DMS114 treated with DMSO at 0.1 percent for 48 hours (cell line): ENCODE data around the gene PRM2.
"Not testable (repeated sequence)": the region's sequence is repeated elsewhere in the genome, so short reads cannot be mapped to it uniquely, and the experiment has no call there.

ENCODE experiments used
- DNase-seq: peaks from one replicate; lab custom pipeline; 2025; ENCODE audit not compliant: unreplicated experiment; lab: John Stamatoyannopoulos, UW

PRM2 gene

DNA sequence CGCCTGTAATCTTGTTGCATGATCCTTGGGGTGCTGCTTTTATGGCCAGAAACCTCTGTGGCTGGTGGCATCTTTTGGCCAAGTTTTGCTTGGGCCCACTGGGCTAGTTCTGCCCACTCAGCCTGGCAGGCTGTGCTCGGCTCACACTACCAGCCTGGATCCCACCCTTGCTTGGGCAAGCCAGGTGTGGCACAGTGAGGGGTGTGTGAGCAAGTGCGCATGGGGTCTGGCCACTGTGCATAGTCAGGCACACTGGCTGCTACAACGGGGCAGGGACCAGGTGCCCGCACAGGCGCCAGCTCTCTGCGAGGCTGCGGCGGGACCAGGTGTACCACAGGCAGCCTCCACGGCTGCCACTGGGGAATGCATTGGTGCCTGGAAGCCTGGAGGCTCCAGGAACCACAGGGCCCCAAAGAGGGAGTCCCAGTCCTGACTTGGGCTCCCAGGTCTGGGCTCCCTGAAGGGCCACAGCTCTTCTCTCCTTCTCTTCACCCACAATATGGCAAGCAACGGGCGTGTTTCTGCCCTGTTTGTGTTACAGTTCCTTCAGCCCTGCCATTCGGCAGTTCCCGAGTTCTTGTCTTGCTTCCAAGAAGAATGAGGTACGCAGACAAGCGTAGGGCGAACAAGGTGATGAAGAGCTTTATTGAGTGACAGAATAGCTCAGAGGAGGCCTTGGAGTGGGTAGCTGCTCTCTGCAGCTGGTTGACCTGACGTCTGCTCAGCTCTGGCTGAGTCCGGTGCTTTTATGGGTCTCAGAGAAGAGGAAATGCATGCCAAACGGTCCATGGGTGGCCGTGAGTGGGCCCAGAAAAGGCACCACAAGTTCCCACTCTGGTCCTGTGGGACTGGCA is 31.6 kb upstream of the PRM2 start:
- no peak for DNase-seq

DNA sequence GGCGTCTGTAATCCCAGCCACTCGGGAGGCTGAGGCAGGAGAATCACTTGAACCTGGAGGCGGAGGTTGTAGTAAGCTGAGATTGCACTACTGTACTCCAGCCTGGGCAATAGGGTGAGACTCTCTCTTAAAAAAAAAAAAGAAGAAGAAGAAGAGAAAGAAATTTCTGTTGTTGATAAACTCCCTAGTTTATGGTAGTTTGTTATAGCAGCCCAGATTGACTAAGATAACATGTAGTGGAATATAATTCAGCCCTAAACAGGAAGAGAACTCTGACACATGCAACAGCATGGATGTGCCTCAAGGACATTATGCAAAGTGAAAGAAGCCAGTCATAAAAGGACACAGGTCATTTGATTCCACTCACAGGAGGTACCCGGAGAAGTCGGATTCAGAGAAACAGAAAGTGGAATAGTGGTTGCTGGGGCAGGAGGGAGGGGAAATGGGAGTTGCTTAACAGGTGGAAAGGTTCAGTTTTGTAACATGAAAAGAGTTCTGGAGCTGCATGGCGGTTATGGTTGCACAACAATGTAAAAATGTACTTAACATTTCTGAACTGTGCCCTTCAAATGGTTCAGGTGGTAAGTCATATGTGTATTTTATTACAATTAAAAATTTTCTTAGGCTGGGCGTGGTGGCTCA is 30.8 kb upstream of the PRM2 start:
- DNase-seq = no peak

- no peak for DNase-seq
These were observed 30.1 kb upstream of the PRM2 start for GRCh38 chr16:11306381-11306780.

DNA sequence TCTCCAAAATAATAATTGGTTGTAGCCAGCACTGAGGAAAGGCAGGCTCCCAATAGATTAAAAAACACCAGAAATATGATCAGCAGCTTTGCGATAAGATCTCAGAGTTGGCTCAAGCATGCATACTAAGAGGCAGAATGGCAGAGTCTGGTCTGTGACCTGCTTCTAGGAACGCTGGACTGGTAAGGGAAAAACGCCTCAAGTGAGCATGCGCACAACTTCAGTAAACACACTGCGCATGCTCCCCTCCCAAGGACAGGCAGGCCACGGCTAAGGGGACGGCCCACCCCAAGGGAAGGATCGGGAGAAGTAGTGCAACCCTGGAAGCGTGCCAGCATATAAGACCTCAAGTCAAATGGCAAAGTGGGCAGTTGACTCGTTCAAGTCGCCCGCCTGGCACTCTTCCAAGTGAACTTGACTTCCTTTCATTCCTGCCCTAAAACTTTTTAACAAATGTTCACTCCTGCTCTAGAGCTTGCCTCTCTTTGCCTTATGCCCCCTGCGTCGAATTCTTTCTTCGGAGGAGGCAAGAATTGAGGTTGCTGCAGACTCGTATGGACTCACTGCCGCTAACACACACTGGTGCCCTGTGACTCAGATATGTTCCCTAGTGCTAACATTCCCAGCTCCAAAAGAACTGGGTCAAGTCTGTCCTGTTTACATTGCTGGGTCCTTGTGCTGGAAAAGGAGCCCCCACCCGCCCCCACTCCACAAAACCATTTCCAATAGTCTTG is 27.3 kb upstream of the PRM2 start:
- DNase-seq = no peak

DNA sequence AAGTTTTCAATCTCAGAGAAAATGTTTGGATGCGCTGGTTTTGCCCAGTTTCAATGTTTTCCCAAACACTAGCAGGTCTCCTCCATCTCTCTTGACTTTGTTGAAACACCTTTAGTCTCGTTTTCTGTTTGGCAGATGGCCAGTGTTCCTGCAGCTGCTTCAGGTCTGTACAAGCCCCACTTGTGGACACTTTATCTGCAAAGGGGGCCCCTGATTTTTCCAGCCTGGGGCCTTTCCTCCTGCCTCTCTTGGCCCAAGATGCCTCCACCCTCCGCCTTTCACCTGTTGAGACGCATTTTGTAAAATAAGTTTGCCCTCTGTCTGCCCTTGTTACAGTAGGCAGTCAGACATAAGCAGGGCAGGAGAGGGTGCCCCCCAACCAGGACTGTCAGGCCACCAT is 26.7 kb upstream of the PRM2 start:
- no peak for DNase-seq

- no peak for DNase-seq
These were observed 25.6 kb upstream of the PRM2 start for GRCh38 chr16:11301645-11302501.

DNA sequence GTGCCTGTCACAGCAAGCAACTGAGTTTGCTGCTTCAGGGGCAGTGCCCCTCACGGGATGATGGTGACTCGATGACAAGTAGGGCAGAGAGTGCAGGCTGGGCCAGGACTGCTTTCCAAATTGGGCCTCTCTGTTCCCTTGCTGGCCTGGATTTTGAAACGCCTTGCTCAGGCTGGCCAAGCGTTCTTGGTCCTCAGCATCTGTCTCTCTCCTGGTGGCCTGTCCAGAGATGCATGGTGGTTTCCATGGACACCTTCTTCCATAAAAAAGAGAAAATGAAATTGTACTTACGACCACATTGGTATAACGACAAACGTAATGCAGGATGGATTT is 24.2 kb upstream of the PRM2 start:
- DNase-seq = no peak

GRCh38 chr16:11299865-11300559 is 23.7 kb upstream of the PRM2 start:
- DNase-seq = no peak

- DNase-seq = not testable (repeated sequence)
These were observed 22.8 kb upstream of the PRM2 start for GRCh38 chr16:11298950-11299547.

DNA sequence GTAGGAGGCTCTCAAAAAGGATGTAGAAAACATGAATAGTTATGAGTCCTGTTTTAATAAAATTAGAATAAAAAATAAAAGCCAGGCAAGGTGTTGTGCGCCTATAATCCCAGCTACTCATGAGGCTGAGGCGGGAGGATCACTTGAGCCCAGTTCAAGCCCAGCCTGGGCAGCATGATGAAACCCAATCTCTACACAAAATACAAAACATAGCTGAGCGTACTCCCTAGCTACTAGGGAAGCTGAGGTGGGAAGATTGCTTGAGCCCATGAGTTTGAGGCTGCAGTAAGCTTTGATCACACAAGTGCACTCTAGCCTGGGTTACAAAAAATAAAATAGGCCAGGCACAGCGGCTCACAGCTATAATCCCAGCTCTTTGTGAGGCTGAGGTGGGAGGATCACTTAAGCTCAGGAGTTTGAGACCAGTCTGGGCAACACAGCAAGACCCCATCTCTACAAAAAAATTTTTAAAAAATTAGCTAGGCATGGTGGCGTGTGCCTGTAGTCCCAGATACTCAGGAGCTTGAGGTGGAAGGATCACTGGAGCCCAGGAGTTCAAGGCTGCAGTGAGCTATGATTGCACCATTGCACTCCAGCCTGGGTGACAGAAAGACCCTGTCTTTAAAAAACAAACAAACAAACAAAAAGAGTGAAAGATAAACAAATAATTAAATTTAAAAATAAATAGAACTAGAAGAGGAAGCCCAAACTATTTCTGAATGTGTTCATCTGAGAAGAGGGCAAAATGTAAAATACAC is 22.0 kb upstream of the PRM2 start:
- DNase-seq = no peak

DNA sequence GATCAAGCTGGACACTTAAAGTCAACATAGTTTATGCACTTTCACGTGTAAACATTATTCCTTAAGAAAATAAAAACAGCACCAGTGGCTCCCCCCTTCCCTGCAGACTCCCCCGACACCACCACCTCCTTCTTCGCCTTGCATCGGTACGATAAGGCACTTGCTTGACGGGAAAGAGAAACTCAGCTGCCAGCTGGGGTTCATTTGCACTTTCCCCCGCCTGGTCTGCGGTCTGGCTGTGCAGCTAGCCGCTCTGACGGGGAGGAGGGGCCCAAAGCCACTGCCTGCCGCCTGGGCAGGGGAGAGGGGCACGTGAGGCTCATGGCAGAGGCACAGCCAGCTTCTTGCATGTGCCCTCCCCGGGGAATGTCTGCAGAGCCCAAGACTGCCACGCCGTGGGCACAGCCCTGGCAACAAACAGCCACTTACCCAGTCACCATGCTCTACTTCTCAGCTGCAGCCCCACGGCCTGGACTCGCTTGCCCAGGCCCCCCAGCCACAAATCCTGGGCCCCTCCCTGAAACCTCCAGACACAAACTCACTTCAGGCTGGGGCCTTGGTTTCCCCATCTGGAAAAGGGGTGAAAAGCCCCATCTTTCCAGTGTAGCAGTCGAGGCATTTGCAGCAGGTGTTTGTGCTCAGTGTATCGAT is 21.3 kb upstream of the PRM2 start:
- no peak for DNase-seq

DNA sequence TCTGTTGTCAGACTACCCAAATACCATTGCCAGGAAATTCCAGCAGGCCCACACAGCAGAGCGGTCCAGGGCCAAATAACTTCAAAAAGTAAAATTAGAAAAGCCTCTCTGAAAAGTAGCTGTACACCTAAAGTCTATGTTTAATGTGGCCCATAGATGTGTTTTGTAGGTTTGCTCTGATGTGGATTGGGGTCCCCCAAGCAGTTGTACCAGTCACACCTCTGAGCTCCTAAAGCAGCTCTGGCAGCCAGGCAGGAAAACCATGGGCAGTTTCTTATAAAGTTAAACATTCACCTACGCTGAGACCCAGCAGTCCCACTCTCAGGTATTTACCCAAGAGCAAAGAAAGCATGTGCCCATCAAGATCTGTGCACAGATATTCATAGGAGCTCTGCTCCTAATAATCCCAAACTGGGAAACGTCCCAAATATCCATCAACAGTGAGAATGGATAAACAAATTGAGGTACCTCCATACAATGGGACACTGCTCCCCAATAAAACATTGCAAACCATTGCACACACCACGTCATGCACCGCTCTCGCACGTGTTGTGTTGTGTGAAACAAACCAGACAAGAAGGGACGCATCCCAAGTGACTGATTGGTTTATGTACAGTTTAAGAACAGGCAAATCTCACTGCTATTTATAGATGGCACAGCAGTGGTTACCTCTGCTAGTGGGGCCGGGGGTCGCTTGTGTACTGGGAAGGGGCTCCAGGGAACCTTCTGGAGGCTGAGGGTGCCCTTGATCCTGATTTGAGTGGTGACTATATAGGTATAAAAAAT is 20.6 kb upstream of the PRM2 start:
- no peak for DNase-seq

DNA sequence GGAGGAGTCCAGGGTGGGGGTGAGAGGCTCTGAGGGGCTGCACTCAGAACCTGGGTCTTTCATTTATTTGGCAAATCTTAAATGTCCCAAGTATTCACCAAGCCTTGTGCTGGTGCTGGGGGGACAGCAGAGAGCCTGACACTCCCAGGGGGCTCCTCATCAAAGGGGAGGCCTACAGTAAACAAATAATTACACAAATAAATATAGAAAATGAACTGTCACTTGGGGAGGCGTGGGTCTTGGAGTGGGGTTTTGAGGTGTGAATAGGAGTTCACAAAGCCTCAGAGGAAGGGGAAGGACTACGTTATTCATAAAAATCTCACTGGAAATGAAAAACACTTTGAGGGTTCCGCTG is 20.0 kb upstream of the PRM2 start:
- DNase-seq = no peak

DNA sequence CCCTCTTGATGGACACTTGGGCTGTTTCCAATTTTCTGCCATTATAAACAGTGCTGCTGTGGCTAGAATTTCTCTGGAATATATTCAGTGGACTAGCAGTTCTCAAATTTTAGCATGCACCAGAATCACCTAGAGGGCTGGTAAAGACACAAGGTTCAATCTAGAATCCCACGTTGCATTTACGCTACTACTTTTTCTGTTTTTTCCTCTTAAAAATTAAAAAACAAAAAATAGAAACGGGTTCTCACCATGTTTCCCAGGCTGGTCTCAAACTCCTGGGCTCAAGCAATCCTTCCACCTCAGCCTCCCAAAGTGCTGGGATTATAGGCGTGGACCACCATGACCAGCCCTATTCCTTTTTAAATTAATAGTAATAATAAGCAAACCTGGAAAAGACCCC is 19.4 kb upstream of the PRM2 start:
- DNase-seq = no peak

DNA sequence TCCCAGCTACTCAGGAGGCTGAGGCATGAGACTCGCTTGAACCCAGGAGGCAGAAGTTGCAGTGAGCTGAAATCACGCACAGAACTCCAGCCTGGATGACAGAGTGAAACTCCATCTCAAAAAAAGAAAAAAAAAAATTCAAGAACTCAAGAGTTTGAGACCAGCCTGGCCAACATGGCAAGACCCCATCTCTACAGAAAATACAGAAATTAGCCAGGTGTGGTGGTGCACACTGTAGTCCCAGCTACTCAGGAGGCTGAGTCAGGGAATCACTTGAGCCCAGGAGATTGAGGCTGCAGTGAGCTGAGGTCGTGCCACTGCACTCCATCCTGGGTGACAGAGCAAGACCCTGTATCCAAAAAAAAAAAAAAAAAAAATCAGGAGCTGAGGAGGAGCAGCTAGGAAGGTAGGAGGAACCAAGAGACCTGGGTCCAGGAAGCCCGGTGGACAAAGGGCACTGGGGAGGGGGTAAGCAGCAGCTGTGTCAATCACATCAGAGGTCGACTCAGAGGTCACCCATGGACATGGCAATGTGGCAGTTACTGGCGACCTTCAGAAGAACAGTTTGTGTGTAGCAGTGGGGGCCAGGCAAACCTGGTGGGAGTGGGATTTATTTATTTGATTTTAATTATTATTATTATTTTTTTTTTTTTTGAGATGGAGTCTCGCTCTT is 15.9 kb upstream of the PRM2 start:
- no peak for DNase-seq

DNA sequence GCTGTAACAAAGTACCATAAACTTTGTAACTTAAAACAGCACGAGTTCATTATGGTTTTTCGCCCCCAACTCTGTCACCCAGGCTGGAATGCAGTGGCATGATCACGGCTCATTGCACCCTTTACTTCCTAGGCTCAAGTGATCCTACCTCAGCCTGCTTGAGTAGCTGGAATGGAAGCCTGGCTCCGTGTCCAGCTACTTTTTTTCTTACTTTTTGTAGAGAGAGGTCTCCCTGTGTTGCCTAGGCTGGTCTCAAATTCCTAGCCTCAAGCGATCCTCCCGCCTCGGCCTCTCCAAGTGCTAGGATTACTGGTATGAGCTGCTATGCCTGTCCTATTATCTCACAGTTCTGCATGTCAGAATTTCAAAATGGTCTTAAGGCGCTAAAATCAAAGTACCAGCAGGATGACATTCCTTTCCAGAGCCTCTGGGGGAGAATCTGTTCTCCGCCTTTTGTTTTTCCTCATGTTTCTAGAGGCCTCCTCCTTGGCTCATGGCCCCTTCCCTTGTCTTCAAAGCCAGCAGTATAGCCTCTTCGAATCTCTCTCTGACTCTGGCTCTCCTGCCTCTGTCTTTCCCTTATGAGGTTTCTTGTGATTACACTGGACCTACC is 14.9 kb upstream of the PRM2 start:
- DNase-seq = no peak
